ENCODE results near the gene SEC16A.

The SEC16A gene

DNA sequence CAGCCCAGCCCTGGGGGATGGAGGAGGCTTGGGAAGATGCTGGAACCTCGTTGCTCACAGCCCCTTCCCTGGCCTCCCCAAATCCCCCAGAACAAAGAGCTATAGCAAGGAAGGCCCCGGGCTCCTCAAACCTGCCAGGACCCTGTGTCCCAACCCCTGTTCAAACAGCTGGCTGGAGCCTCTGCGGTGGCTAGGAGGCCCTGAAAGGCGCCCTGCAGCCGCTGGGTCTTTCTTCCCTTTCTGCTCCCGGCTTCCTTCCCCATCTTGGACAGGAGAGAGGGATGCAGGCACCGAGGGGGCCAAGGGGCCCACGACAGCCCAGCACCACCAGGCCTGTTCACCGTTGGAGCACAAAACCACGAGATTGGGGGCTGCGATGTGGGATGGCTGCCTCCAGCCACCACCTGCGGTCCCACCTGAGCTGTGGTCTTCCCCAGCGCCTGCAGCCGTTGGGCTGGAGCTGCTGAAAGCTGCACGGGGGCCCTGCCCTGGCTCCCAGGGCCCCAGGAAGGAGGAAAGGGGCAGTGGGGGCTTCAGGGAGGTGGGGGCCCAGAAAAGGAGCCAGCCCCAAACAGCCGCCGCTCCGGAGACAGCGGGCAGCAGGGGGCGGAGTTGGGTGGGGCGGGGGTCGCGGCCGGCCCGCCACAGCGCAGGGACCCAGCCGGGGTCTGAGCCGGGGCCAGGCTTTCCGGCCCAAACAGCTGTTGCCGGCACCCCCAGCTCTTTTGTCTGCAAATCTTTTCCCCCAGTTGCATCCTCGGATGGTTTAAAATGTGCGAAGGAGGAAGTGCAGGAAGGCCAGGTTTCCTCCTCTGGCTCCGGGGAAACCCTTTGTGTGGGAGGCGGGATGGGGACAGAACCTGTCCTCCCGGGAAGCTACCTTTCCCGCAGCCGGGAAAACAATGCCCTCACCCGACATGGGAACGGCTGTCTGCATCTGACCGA lies 46.9 kb upstream of the SEC16A start:
- Histone ChIP-seq H3K27me3 (peaks cover 24% of the 10 kb centered on the region), H3K4me3 (ENCODE audit: low read depth in 1 of 2, low read length in 1 of 2) (peak overlapping the region; percentile 50 to 72), H3K9me3 (no peaks in the 10 kb centered on the region), H3K4me1 (ENCODE audit: control insufficient read depth in 1 of 2, insufficient read depth in 1 of 2, low read depth in 1 of 2, low read length in 1 of 2) (peaks cover 64 to 77% of the 10 kb centered on the region in 2 experiments), H3K27ac (peak overlapping the region; percentile 66), H3K36me3 (peaks cover 52% of the 10 kb centered on the region)
- TF ChIP-seq, protein P1, sequence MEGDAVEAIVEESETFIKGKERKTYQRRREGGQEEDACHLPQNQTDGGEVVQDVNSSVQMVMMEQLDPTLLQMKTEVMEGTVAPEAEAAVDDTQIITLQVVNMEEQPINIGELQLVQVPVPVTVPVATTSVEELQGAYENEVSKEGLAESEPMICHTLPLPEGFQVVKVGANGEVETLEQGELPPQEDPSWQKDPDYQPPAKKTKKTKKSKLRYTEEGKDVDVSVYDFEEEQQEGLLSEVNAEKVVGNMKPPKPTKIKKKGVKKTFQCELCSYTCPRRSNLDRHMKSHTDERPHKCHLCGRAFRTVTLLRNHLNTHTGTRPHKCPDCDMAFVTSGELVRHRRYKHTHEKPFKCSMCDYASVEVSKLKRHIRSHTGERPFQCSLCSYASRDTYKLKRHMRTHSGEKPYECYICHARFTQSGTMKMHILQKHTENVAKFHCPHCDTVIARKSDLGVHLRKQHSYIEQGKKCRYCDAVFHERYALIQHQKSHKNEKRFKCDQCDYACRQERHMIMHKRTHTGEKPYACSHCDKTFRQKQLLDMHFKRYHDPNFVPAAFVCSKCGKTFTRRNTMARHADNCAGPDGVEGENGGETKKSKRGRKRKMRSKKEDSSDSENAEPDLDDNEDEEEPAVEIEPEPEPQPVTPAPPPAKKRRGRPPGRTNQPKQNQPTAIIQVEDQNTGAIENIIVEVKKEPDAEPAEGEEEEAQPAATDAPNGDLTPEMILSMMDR (IDR thresholded peaks at IDR 0.05), result no peak

DNA sequence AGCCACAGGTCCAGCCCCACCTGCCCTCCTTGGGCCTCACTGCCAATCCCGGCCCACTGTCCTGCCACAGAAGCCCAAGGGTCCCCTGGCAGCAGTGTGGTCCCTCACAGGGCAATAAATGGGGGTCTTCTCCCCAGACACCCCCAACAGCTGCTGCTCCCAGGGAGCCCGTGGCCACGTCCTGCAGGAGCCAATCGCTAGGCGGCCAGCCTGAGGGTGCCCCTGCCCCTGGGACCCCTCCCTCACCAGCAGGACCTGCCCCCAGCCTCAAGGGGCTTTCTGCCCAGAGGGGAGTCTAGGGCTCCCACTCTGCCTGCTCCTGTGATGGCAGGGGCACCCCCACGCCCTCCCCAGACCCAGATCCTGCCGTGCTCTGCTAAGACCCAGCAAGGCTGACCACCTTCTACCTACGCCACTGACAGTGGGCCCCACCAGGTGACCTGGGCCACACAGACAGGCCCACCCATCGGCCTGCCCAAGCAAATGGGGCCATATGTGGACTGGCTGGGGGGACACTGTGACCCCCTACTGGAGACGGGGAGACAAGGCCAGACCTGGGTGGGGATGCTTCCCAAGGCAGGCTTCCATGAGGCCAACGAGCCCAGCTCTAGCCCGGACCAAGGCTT lies 46.0 kb upstream of the SEC16A start:
- Histone ChIP-seq H3K4me1 (ENCODE audit: control insufficient read depth in 1 of 2, insufficient read depth in 1 of 2, low read depth in 1 of 2, low read length in 1 of 2) (peaks cover 56 to 67% of the 10 kb centered on the region in 2 experiments), H3K27ac (peak overlapping the region; percentile 66), H3K27me3 (peaks cover 24% of the 10 kb centered on the region), H3K9me3 (no peaks in the 10 kb centered on the region), H3K4me3 (ENCODE audit: low read depth in 1 of 2, low read length in 1 of 2) (peak overlapping the region; percentile 50 to 72), H3K36me3 (peaks cover 48% of the 10 kb centered on the region)
- TF ChIP-seq, protein P1 (IDR thresholded peaks at IDR 0.05), result no peak

DNA sequence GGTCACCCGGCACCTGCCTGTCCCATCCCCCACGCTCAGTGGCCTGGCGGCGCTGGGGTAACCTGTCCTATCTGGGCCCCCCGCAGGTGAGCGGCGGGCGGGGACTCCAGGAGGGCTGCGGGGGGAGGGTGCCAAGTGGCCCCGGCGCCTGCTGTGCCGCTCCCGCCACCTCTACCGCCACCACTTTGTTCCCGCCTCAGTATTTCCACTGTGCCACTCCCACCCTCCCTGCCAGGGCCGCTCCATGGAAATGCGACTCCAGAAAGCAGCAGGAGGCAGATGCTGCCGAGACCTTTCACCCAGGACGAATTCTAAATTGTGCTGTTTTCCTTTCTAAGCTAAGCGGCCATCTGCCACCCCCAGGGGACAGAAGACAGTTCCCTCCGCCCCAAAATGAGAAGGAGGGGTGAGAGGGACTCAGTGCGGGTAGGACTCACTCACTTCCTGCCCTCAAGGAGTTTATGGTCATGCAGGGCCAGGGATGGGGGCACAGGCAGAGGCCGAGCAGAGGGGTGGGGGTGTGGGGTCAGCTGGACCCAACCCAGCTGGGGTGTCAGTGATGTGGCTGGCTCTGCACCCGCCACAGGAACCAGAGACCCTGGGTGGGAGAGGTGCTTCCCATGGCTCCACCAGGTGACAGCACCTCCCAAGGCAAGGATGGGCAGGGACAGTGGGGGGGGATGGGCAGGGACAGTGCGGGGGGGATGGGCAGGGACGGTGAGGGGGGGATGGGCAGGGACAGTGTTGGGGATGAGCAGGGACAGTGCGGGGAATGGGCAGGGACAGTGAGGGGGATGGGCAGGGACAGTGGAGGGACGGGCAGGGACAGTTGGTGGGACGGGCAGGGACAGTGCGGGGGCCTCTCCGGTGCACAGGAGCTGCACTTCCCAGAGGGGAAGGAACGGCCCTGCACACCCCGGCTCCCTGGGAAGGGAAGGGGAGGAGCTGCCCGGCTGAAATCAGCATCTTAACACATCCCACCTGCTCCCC lies 45.2 kb upstream of the SEC16A start:
- TF ChIP-seq, protein P1 (IDR thresholded peaks at IDR 0.05), result peak; percentile 30
- Histone ChIP-seq H3K36me3 (peaks cover 49% of the 10 kb centered on the region), H3K9me3 (no peaks in the 10 kb centered on the region), H3K4me3 (ENCODE audit: low read depth in 1 of 2, low read length in 1 of 2) (peak overlapping the region; percentile 34 to 72), H3K4me1 (ENCODE audit: control insufficient read depth in 1 of 2, insufficient read depth in 1 of 2, low read depth in 1 of 2, low read length in 1 of 2) (peaks cover 51 to 62% of the 10 kb centered on the region in 2 experiments), H3K27ac (peak overlapping the region; percentile 66), H3K27me3 (peaks cover 24% of the 10 kb centered on the region)

DNA sequence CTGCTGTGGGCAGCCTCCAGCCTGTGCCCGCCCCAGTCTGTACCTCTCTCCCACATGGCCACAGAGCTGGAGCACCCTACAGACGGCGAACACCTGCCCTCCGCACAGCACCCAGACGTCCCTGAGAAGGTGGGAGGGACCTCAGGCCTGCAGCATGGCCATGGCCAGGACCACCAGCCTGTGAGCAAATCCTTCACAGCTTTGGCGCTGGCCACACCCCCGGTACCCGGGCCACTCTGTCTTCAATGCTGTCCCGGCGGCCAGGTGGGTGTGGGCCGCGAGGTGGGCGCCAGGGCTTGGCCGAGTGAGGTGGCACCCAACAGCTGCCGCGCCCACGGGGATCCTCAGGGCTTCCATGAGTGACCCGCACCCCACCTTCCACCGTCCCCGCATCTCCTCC lies 44.3 kb upstream of the SEC16A start:
- Histone ChIP-seq H3K36me3 (peaks cover 58% of the 10 kb centered on the region), H3K4me3 (ENCODE audit: low read depth in 1 of 2, low read length in 1 of 2) (no peak overlapping the region), H3K4me1 (ENCODE audit: control insufficient read depth in 1 of 2, insufficient read depth in 1 of 2, low read depth in 1 of 2, low read length in 1 of 2) (peaks cover 51 to 62% of the 10 kb centered on the region in 2 experiments), H3K9me3 (no peaks in the 10 kb centered on the region), H3K27ac (peak overlapping the region; percentile 66), H3K27me3 (peaks cover 17% of the 10 kb centered on the region)
- TF ChIP-seq, protein P1 (IDR thresholded peaks at IDR 0.05), result no peak

DNA sequence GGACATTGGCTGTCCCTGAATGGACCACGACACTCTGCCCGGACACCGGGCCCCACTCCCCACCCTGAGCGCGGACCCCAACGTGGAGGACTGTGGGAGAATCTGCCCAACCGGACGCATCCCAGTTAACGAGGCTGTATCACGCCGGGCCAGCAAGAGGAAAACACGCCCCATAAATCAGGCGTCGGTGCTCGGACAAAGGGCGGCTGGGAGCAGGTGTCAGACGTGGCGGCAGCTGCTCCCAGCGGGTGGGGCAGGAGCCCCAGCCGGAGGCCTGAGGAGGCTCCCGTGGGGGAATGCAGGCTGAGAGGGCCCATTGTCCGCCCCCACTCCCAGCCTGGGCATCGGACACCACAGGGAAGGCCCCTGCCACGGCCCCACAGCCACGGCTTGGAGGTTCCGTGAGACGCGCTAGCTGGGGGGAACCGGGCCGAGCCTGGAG lies 43.8 kb upstream of the SEC16A start:
- peaks cover 62% of the 10 kb centered on the region for H3K36me3 ChIP-seq
- TF ChIP-seq, protein P1 (IDR thresholded peaks at IDR 0.05), result no peak

More for the DNA sequence above, 43.8 kb upstream of the SEC16A start:
- H3K27me3 ChIP-seq, result peaks cover 12% of the 10 kb centered on the region
- no peaks in the 10 kb centered on the region for H3K9me3 ChIP-seq
- no peak overlapping the region for H3K4me3 ChIP-seq (ENCODE audit: low read depth in 1 of 2, low read length in 1 of 2)
- peaks cover 51 to 62% of the 10 kb centered on the region in 2 experiments for H3K4me1 ChIP-seq (ENCODE audit: control insufficient read depth in 1 of 2, insufficient read depth in 1 of 2, low read depth in 1 of 2, low read length in 1 of 2)
- peak overlapping the region; percentile 66 for H3K27ac ChIP-seq
